NCI-H2107 (cell line): ENCODE results near the gene FKBP1A.
A peak's percentile ranks its signal among the peaks of the same experiment; 100 is the strongest.

Experiments used
- DNase-seq: peaks from one replicate; lab custom pipeline; 2025; lab: John Stamatoyannopoulos, UW

The FKBP1A gene

GRCh38 chr20:1392693-1393506, at the start of gene FKBP1A:
Gene FKBP1A, minus strand, starts transcription at chr20:1393054. Its CDS starts 56 bp downstream, at chr20:1392998.
- DNase-seq: peak; percentile 46

GRCh38 chr20:1442304-1442703, 49.5 kb upstream of the FKBP1A start:
- no peak for DNase-seq

GRCh38 chr20:1441133-1441532, 48.3 kb upstream of the FKBP1A start:
- no peak for DNase-seq

- no peak for DNase-seq
Observed at GRCh38 chr20:1440024-1440423, 47.2 kb upstream of the FKBP1A start.

- no peak for DNase-seq
Observed at GRCh38 chr20:1438361-1438760, 45.5 kb upstream of the FKBP1A start.

- no peak for DNase-seq
Observed at GRCh38 chr20:1437235-1437904, 44.5 kb upstream of the FKBP1A start.

- no peak for DNase-seq
Observed at GRCh38 chr20:1436263-1436662, 43.4 kb upstream of the FKBP1A start.

GRCh38 chr20:1435337-1435699, 42.5 kb upstream of the FKBP1A start:
- DNase-seq: no peak

- DNase-seq: no peak
Observed at GRCh38 chr20:1434571-1435336, 41.9 kb upstream of the FKBP1A start.

- no peak for DNase-seq
Observed at GRCh38 chr20:1431158-1431557, 38.3 kb upstream of the FKBP1A start.

- no peak for DNase-seq
Observed at GRCh38 chr20:1430004-1430451, 37.2 kb upstream of the FKBP1A start.

- no peak for DNase-seq
Observed at GRCh38 chr20:1429143-1429728, 36.4 kb upstream of the FKBP1A start.

- peak; percentile 59 for DNase-seq
Observed at GRCh38 chr20:1427457-1428054, 34.7 kb upstream of the FKBP1A start.

- no peak for DNase-seq
Observed at GRCh38 chr20:1426231-1426849, 33.5 kb upstream of the FKBP1A start.

- no peak for DNase-seq
Observed at GRCh38 chr20:1424336-1424735, 31.5 kb upstream of the FKBP1A start.

GRCh38 chr20:1423625-1424106, 30.8 kb upstream of the FKBP1A start:
- no peak for DNase-seq

- DNase-seq: no peak
Observed at GRCh38 chr20:1423206-1423605, 30.4 kb upstream of the FKBP1A start.

GRCh38 chr20:1422753-1423152, 29.9 kb upstream of the FKBP1A start:
- no peak for DNase-seq

- DNase-seq: no peak
Observed at GRCh38 chr20:1420066-1420465, 27.2 kb upstream of the FKBP1A start.

- no peak for DNase-seq
Observed at GRCh38 chr20:1418350-1418749, 25.5 kb upstream of the FKBP1A start.

GRCh38 chr20:1417790-1418189, 24.9 kb upstream of the FKBP1A start:
- DNase-seq: no peak
